ENCODE measurements around the gene MCAT. TPM values are rescaled to one million over a fixed set of nuclear protein-coding genes. Genes with fewer than 3 reads are reported as not detected.

The MCAT gene, protein sequence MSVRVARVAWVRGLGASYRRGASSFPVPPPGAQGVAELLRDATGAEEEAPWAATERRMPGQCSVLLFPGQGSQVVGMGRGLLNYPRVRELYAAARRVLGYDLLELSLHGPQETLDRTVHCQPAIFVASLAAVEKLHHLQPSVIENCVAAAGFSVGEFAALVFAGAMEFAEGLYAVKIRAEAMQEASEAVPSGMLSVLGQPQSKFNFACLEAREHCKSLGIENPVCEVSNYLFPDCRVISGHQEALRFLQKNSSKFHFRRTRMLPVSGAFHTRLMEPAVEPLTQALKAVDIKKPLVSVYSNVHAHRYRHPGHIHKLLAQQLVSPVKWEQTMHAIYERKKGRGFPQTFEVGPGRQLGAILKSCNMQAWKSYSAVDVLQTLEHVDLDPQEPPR
- total RNA-seq = 17.9 and 20.4 TPM in 2 replicates

DNA sequence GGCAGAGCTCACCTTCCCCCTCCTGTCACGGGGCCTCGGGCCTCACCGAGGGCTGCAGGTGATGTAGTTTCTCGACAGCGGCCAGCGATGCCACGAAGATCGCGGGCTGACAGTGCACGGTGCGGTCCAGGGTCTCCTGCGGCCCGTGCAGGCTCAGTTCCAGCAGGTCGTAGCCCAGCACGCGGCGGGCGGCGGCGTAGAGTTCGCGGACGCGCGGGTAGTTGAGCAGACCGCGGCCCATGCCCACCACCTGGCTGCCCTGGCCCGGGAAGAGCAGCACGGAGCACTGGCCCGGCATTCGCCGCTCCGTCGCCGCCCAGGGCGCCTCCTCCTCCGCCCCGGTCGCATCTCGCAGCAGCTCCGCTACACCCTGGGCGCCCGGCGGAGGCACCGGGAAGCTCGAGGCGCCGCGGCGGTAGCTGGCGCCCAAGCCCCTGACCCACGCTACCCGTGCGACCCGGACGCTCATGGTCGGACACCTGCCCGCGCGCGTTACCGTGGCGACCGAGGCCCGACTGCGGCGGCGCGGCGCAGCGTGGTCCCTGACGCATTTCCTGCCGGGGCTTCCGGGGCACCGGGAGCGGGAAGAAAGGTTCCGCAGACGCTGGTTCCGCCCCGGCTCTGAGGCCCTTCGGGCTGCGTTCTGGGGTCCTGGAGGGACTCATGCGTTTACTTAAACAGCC is at the start of gene MCAT:
MCAT (minus strand) TSS at position 519 of the 683 bp plus-strand sequence; CDS start at position 469, 50 bp downstream.

DNA sequence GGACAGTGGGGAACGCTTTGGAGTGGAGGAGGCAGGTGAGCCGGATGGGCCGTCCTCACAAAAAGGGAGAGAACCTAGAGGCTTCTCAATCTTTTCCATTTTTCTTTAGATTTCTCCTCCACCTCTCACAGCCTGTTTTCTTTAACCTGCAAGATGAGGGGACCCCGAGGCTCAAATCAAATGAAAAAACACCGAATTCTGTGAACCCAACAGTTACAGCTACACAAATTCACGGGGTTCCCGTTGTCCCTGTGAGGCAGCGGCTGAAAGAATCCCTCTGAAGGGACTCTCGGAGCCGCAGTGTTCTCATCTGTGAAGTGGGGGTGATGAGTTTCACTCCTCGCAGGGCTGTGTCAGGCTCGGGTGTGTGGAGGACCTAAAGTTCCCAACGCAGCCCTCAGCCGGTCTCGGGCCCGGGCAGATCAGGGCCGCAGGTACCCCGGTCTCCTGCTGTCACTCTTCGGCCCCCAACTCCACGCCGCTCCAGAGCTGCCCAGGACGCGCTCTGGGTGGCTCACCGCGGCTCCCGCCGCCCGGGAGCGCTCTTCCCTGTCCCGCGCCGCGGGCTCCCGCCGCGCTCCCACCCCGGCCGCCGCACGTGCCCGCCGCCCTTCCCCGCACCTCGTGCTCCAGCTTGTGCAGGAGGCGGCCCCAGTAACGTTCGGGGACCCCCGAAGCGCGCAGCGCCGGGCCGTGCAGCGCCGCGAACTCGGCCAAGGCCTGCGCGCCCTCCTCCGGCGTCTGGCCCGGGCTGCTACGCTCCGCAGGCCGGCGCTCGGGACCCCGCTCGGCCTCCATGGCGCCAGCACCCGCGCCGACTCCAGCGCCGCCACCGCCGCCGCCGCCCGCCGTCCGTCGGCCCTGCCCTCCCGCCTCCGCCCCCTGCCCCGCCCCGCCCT is 43.3 kb upstream of the MCAT start, which contains the start of gene TTLL12:
TTLL12 (minus strand) TSS at position 863 of the 899 bp plus-strand sequence; CDS start at position 798, 65 bp downstream.

DNA sequence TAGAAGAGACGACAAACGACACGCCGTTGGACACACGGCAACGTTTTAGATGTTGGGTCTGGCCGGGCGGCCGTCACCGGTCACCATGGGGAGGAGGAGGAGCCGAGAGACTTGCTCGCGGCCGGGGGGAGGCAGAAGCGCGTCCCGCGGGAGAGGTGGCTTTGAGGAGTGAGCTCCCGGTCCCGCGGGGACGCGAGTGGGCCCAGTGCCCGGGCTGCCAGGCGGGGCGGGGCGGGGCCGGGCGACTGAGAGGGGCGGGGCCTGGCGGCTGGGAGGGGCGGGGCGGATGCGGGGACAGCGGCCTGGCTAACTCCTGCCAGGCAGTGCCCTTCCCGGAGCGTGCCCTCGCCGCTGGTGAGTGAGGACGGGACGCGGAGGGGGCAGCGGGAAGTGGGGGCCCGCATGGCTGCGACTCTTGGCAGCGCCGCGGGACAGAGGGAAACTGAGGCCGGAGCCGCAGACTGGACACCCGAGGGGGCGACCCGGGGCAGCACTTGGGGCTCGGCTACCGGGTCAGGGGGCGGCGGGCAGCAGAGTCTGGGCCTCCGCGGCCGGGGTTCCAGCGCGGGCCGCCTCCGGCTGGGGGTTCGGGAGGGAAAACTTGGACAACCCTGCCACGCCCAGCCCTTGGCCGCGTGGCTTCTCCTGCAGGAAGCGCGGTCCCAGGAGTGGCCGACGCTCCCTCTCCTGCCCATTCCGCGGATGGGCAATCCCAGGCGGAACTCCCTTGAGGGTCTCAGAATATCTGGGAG is 8.2 kb upstream of the MCAT start, which contains the start of gene TSPO:
TSPO (plus strand) TSS at position 309 of the 752 bp plus-strand sequence. CDS start 7,680 bp downstream, outside the sequence.

DNA sequence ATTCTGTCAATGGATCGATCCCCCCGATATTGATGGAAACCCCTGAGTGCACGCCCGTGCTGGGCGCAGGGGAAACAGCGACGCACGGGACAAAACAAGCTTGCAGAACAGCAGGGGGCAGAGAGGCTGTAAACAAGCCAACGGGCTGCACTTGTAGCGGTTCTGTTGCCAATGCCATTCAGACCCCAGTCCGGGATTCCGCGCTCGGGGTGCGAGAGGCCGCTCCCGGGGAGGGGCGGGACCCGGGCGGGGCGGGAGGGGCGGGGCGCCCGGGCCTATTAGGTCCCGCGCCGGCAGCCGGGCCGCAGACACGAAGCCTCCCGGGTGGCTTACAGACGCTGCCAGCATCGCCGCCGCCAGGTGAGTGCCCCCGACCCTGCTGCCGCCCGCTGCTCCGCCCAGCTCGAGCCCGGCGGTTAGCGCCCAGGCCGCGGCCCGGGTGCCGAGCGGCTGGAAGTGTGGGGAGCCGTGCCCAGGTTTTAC is 32.7 kb downstream of the MCAT start, which contains the start of gene BIK:
BIK (plus strand) TSS at position 307 of the 483 bp plus-strand sequence. CDS start 13,273 bp downstream, outside the sequence.

DNA sequence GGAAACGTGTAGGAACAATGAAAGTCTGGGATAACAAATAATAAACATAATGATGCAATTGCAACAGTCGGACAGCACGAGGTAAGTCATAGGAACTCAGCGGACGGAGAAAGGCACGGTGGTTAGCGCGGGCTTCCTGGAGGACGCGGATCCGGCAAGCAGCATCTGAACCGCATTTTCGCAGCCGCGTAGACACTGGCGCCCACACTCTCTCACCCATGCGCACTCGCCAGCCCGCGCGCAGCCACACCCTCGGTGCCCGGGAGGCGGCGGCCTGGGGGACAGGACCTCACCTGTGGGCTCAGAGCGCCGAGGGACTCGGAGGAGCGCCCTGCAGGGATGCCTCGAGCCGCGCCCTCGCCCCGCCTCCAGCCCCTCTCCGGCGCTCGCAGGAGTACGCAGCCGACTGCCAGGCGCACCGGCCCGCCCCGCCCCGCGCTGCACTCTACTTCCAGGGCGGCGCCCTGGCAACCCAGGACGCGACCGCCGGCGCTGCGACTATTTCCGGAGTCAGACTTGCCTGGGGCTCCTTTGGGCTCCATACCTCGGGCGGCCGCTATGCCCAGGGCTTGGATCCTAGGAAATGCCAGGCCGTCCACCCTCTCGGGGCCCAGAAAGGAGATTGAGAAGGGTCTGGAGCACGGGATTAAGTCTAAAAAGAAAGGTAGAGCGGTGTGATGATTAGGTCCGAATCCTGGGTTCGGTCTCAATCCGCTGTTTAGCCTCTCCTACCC is 54.0 kb downstream of the MCAT start, which contains the start of gene TTLL1:
TTLL1 (minus strand) TSS at position 408 of the 734 bp plus-strand sequence. CDS start 13,805 bp downstream, outside the sequence.

Other genes starting within 250 kb of the MCAT start
- gene PACSIN2, start 128.2 kb downstream of the MCAT start, total RNA-seq = 80.3 and 83.2 TPM in 2 replicates
- 5.3 and 12.0 TPM in 2 replicates for gene TTLL1, start 54.0 kb downstream of the MCAT start, total RNA-seq
- 0.14 and 1.3 TPM in 2 replicates for gene BIK, start 32.6 kb downstream of the MCAT start, total RNA-seq
- 206 and 216 TPM in 2 replicates for gene TSPO, start 8.2 kb upstream of the MCAT start, total RNA-seq
- 40.9 and 65.1 TPM in 2 replicates for gene TTLL12, start 43.7 kb upstream of the MCAT start, total RNA-seq
- gene SCUBE1, start 200.0 kb upstream of the MCAT start, total RNA-seq = not detected in 2 replicates